ENCODE data around the gene RNPS1.

Gene RNPS1

DNA sequence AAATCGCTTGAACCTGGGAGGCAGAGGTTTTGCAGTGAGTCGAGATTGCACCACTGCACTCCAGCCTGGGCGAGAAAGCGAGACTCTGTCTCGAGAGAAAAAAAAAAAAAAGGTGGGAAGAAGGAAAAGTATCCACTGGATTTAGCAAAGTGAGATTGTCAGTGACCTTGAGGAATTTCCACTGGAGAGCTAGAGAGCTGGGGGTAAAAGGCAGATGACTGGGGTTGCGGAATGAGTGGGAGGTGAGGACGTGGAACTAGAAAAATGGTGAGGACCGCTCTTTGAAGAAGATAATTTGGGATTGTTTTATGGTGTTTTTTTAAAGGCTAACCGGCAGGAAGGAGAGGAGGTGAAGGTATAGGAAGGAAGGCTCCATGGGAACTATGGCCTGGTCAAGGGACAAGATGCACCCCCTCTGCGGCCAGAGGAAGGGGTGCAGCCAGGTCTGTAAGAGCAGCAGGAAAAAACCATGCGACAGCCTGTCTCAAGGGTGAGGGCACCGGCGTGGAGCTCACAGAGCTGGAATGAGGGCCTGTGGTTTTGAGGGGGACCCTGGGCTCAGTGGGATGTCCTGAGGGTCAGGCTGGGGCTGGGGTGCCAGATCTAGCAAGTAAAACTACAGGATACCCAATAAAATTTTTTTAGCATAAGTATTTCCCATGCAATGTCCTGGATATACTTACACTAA is 63.4 kb downstream of the RNPS1 start:
- peaks cover 3% of the 10 kb centered on the region for H3K4me1 ChIP-seq
- no peak for TF ChIP-seq CTCF (IDR thresholded peaks at IDR 0.05)
- peak overlapping the region; percentile 99 for H3K4me3 ChIP-seq (ENCODE audit: low read depth, low read length)
- H3K27me3 ChIP-seq (ENCODE audit: control insufficient read depth, insufficient read depth, low read length) = no peaks in the 10 kb centered on the region
- no peaks in the 10 kb centered on the region for H3K9me3 ChIP-seq (ENCODE audit: control insufficient read depth, low read length)
- peak overlapping the region; percentile 74 for H3K9ac ChIP-seq
- H2AFZ ChIP-seq = peak overlapping the region; percentile 95
- peak overlapping the region; percentile 96 for H3K4me2 ChIP-seq (ENCODE audit: low read length)
- H3K79me2 ChIP-seq = no peaks in the 10 kb centered on the region
- peak overlapping the region; percentile 91 for H3K27ac ChIP-seq
- H3K36me3 ChIP-seq (ENCODE audit: control insufficient read depth, insufficient read depth, low read length) = no peaks in the 10 kb centered on the region
